22Rv1 (cell line): Measurements from ENCODE around the gene PDCD10.

ENCODE experiments used
- CTCF ChIP-seq: fragments of 450-650 bp; IDR thresholded peaks from 2 replicates; pipeline ENCODE4 v1.5.1; 2017; ENCODE audit warnings: mild to moderate bottlenecking
- ZFX ChIP-seq: fragments of 450-650 bp; IDR thresholded peaks from 2 replicates; pipeline ENCODE4 v1.6.1; 2017; ENCODE audit warnings: antibody characterized with exemption, borderline replicate concordance

- no peak for TF ChIP-seq CTCF
- TF ChIP-seq ZFX: no peak
These were observed 55.2 kb downstream of the PDCD10 start for GRCh38 chr3:167679526-167679925.
